ENCODE data around the gene ARF5.

DNA sequence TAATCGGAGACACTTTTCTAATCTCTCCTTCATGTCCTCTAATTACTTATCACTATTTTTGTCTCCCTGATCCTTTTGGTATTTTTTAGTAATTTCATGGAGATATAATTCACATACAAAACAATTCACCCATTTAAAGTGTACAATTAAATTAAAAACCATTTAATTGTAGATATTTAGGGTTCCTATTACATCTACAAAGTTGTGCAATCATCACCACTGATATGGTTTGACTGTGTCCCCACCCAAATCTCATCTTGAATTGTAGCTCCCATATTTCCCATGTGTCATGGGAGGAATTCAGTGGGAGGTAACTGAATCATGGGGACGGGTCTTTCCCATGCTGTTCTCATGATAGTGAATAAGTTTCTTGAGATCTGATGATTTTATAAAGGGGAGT lies 31.8 kb upstream of the ARF5 start:
- TF ChIP-seq, protein P1, sequence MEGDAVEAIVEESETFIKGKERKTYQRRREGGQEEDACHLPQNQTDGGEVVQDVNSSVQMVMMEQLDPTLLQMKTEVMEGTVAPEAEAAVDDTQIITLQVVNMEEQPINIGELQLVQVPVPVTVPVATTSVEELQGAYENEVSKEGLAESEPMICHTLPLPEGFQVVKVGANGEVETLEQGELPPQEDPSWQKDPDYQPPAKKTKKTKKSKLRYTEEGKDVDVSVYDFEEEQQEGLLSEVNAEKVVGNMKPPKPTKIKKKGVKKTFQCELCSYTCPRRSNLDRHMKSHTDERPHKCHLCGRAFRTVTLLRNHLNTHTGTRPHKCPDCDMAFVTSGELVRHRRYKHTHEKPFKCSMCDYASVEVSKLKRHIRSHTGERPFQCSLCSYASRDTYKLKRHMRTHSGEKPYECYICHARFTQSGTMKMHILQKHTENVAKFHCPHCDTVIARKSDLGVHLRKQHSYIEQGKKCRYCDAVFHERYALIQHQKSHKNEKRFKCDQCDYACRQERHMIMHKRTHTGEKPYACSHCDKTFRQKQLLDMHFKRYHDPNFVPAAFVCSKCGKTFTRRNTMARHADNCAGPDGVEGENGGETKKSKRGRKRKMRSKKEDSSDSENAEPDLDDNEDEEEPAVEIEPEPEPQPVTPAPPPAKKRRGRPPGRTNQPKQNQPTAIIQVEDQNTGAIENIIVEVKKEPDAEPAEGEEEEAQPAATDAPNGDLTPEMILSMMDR (IDR thresholded peaks at IDR 0.05; ENCODE audit: low read depth, low read length), result no peak
- TF ChIP-seq EZH2phosphoT487 (IDR thresholded peaks at IDR 0.05; ENCODE audit: low read depth), result no peak
